ENCODE measurements around the gene IL5RA.

The IL5RA gene

DNA sequence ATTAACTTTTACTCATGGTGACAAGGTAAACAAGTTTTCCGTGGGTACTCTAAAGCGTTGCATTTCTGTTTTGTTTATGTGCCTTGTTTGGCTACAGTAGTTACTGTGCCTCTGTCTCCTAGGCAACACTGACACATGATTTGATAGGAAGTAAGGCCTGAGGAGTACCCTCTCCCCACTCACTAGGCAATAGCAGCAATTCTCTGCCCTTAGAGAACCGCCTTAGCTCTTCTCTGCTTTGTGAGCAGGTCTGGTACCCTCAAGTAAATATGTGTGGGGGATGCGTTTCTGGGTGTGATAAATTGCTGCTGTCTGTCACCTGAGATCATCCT, at the start of gene IL5RA:
Gene IL5RA, minus strand, starts transcription at position 76 of the 332 bp plus-strand sequence. CDS start 5,390 bp downstream, outside the sequence.
- no peak within 1 kb of the TSS for H3K27ac ChIP-seq

GRCh38 chr3:3157484-3157883, 47.3 kb upstream of the IL5RA start:
- DNase-seq (ENCODE audit: low read depth, low spot score), result no peak
- no peak overlapping the region for H3K27ac ChIP-seq

More for the DNA sequence above, at the start of gene IL5RA:
- no peak for DNase-seq (ENCODE audit: low read depth, low spot score)

- no peak overlapping the region for H3K27ac ChIP-seq
- DNase-seq (ENCODE audit: low read depth, low spot score), result no peak
These were observed 44.9 kb upstream of the IL5RA start for GRCh38 chr3:3154879-3155610.

GRCh38 chr3:3151513-3151912, 41.3 kb upstream of the IL5RA start:
- DNase-seq (ENCODE audit: low read depth, low spot score), result no peak
- H3K27ac ChIP-seq, result no peak overlapping the region

DNA sequence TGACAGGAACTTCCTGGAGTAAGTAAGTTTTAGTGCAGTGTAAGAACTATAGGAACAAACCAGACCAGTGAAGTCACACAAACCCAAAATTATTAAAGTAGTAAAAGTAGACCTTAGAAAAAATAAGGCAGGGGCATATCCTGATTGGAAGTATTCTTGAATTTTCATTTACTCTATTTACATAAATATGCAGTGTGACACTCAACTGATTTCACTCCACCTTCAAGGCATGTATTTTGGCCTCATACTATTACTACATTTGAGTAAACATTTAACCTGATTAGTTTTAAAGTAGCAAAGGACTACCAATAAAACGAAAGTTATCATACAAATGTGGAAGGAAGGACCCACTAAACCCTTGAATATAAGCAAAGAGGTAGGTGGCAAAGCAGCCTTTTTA, 39.4 kb upstream of the IL5RA start:
- no peak overlapping the region for H3K27ac ChIP-seq
- DNase-seq (ENCODE audit: low read depth, low spot score), result no peak

GRCh38 chr3:3145831-3146230, 35.7 kb upstream of the IL5RA start:
- no peak overlapping the region for H3K27ac ChIP-seq
- DNase-seq (ENCODE audit: low read depth, low spot score), result no peak

DNA sequence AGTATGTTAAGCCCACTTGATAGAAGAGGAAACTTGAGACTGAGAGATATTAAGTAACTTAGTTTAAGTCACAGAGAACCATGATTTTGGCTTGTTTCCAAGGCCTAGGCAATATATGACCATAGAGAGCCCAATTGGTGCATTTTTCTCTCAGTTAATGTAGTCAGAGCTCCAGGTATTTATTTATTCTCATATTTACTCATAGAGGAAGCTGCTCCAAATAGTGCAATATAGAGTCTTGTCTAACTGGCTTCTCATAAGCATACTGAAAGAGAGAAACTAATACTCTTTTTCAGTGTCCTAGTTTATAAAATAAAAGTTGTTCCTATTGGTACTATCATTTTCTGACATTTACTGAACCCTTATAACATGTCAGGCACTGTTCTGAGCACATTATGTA, 31.8 kb upstream of the IL5RA start:
- DNase-seq (ENCODE audit: low read depth, low spot score), result no peak
- H3K27ac ChIP-seq, result no peak overlapping the region

DNA sequence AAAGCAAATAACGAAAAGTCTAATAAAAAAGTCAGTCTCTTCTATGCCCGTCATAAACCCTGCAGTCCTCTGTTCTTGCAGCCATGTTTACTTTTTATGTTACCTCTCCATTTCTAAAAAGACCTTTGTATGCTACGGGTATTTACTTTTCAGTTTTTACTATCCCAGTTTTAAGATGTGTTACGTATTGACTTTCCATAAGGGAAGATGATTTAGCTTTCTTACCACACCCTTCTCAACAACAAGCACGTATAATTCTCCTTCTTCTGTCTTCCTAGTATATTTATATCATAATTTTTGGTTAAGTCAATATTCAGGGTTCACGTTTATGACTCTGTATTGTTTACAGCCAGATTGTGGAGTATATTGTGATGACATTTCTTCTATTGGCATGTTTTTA, 27.4 kb upstream of the IL5RA start:
- H3K27ac ChIP-seq, result no peak overlapping the region
- DNase-seq (ENCODE audit: low read depth, low spot score), result no peak

- DNase-seq (ENCODE audit: low read depth, low spot score), result no peak
- H3K27ac ChIP-seq, result no peak overlapping the region
These were observed 24.7 kb upstream of the IL5RA start for GRCh38 chr3:3134750-3135448.

GRCh38 chr3:3133500-3133899, 23.3 kb upstream of the IL5RA start:
- DNase-seq (ENCODE audit: low read depth, low spot score), result no peak
- H3K27ac ChIP-seq, result no peak overlapping the region

GRCh38 chr3:3129579-3129978, 19.4 kb upstream of the IL5RA start:
- no peak for DNase-seq (ENCODE audit: low read depth, low spot score)
- H3K27ac ChIP-seq, result no peak overlapping the region

- no peak for DNase-seq (ENCODE audit: low read depth, low spot score)
- H3K27ac ChIP-seq, result peak overlapping the region; percentile 74
These were observed 17.3 kb upstream of the IL5RA start for GRCh38 chr3:3127432-3128010.

DNA sequence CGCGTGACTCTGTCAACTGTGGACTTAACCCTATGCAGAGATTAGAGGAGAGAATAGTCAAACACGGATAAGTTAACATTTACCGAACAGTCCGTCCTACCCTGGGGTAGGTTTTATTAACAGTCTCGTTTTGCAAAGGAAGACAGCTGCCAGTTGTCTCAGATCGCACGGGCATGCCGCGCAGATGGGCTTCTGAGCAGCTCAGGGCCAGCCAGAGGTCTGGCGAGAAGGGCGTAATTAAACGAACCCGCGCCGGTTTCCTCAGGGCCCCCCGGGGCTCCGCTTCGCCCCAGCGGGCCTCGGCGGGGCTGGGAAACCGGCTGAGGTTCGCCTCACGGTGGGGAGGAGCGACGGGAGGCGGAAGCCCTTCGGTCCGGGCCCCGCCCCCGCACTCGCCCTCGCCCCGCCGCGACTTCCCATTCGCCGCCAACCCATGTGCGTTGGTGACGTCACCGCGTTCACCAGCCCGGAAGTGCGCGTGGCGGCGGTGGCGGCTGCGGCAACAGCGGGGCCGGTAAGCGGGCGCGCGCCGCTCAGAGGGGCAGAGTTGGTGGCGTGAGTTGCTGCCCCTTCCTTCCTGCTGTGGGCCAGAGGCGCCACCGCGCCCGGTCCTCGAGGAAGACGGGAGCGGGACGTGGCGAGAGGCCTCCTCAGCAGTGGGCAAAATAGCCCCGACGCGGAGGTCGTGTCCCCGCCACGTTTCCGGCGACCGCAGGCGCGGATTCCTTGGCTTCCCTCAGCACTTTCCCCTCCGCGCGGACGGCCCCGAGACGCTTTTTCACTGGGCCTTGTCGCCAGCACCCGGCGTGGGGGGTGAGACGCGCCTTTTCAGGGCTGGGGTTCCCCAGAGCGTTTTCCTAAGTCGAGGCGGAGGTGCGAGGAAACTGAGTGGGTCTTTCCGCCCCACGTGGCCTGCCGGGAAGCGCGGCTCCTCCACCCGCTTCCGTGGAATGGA, 16.6 kb upstream of the IL5RA start, which contains the start of gene TRNT1:
Gene TRNT1, plus strand, starts transcription at position 464 of the 955 bp plus-strand sequence. CDS start 2,101 bp downstream, outside the sequence.
- peak; percentile 59 for DNase-seq (ENCODE audit: low read depth, low spot score)
- peak within 1 kb of the TSS; percentile 74 for H3K27ac ChIP-seq

- peak overlapping the region; percentile 74 for H3K27ac ChIP-seq
- no peak for DNase-seq (ENCODE audit: low read depth, low spot score)
These were observed 15.8 kb upstream of the IL5RA start for GRCh38 chr3:3125977-3126376.

DNA sequence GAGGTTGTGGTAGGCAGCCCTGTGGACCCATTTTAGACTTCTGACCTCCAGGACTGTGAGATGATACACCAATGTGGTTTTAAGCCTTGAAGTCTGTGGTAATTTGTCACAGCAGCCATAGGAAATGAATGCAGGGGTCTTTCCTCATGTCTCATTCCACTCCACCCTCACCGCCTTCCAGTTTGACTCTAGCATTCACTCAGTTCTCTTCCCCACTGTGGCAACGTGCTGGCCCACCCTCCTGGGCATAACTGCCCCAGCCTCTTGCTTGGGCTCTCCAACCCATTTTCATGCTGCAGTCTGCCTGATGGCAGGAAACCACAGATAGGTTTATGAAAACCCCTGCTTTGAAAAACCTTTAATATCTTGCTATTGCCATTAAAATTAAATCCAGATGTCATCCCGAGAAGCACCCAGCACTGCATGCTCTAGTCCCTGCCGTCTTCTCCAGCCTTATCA, 9.2 kb upstream of the IL5RA start:
- H3K27ac ChIP-seq, result no peak overlapping the region
- DNase-seq (ENCODE audit: low read depth, low spot score), result no peak

- DNase-seq (ENCODE audit: low read depth, low spot score), result no peak
- no peak overlapping the region for H3K27ac ChIP-seq
These were observed 7.5 kb upstream of the IL5RA start for GRCh38 chr3:3117651-3118050.

DNA sequence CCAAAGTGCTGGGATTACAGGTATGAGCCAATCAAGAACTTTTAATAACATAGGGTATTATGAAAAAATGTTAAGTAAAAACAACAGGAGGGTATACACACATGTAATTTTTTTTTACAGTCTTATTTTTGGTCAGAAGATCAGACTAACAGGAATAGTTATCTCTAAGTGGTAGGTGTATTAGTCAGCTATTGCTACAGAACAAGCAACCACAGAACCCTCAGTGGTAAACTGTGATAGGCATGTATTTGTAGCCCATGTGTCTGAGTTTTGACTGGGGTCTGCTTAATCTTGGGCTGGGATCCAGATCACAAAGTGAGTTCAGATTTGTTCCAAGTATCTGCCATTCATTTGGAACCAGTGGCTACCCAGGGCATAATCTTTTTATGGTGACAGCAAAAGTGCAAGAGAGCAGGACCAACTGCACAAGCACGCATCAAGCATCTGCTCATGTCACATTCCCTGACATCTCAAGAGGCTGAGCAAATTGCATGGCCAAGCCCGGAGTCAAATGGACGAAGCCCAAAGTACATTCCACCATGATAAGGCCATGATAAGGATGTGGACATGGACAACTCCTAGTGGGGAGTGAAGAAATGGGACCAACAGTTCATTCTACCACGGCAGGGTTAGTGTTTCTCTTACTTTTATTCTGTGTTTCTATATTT, 3.0 kb upstream of the IL5RA start:
- no peak for DNase-seq (ENCODE audit: low read depth, low spot score)
- no peak overlapping the region for H3K27ac ChIP-seq

DNA sequence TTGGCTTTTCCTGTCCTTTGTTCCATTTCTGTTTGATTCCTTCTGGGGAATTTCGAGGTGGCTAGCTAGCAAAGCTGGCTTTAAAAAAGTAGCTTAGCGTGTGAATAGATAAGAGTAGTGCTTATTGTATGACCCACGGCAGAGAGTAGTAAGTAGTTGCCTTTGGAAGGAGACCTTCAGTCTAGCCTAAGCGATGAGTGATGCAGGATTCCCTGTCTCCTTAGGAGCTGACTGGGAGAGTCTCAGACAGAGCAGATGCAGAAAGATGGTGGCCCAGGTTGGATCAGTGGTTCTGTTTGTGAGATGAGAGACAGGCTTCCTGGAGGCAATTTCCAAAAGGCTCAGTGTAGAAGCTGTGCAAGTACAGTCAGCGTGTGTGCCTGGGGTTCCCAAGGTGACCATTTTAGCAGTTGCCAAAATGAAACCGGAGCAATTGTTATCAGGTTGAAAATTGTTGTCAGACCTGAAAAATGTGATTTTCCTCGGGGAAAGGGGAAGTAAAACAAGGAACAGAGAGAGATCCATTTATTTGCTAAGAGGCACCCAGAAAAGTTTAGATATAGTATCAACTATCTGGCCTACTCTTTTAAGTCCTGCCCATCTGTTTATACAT, 681 bp upstream of the IL5RA start:
- no peak for DNase-seq (ENCODE audit: low read depth, low spot score)
- no peak overlapping the region for H3K27ac ChIP-seq
